ENCODE measurements around the gene CTTNBP2. TPM values are rescaled to one million over a fixed set of nuclear protein-coding genes. Genes with fewer than 3 reads are reported as not detected.

Gene CTTNBP2
- total RNA-seq, 1 donor from 2014 or later: 9.9 TPM

- H3K4me3 Mint-ChIP-seq: no peak overlapping the region
- TF ChIP-seq CTCF (conservative IDR thresholded peaks at IDR 0.05): no peak
- H3K9me3 Mint-ChIP-seq: no peaks in the 10 kb centered on the region
- no peak for DNase-seq (ENCODE audit: low read depth, low spot score)
- H3K27me3 Mint-ChIP-seq (ENCODE audit: low read depth): no peaks in the 10 kb centered on the region
- H3K4me1 Mint-ChIP-seq: no peaks in the 10 kb centered on the region
- H3K27ac Mint-ChIP-seq (ENCODE audit: unreplicated experiment): no peak overlapping the region
- H3K36me3 Mint-ChIP-seq (ENCODE audit: low read depth): peaks cover 9% of the 10 kb centered on the region
Observed at GRCh38 chr7:117777335-117778142, 95.7 kb downstream of the CTTNBP2 start.

GRCh38 chr7:117776224-117776623 is 97.0 kb downstream of the CTTNBP2 start:
- Mint-ChIP-seq H3K27me3 (ENCODE audit: low read depth) (no peaks in the 10 kb centered on the region), H3K36me3 (ENCODE audit: low read depth) (peaks cover 9% of the 10 kb centered on the region), H3K27ac (ENCODE audit: unreplicated experiment) (no peak overlapping the region), H3K4me1 (no peaks in the 10 kb centered on the region), H3K4me3 (no peak overlapping the region), H3K9me3 (no peaks in the 10 kb centered on the region)
- TF ChIP-seq CTCF (conservative IDR thresholded peaks at IDR 0.05): no peak
- no peak for DNase-seq (ENCODE audit: low read depth, low spot score)

GRCh38 chr7:117775801-117776200 is 97.4 kb downstream of the CTTNBP2 start:
- Mint-ChIP-seq H3K9me3 (no peaks in the 10 kb centered on the region), H3K27me3 (ENCODE audit: low read depth) (no peaks in the 10 kb centered on the region)

GRCh38 chr7:117774943-117775342 is 98.3 kb downstream of the CTTNBP2 start:
- no peak for TF ChIP-seq CTCF (conservative IDR thresholded peaks at IDR 0.05)

More at GRCh38 chr7:117775801-117776200, 97.4 kb downstream of the CTTNBP2 start:
- H3K4me1 Mint-ChIP-seq: no peaks in the 10 kb centered on the region
- H3K27ac Mint-ChIP-seq (ENCODE audit: unreplicated experiment): no peak overlapping the region
- H3K4me3 Mint-ChIP-seq: no peak overlapping the region
- H3K36me3 Mint-ChIP-seq (ENCODE audit: low read depth): peaks cover 9% of the 10 kb centered on the region
- DNase-seq (ENCODE audit: low read depth, low spot score): no peak
- no peak for TF ChIP-seq CTCF (conservative IDR thresholded peaks at IDR 0.05)

GRCh38 chr7:117772421-117772820 is 100.8 kb downstream of the CTTNBP2 start:
- peaks cover 9% of the 10 kb centered on the region for H3K36me3 Mint-ChIP-seq (ENCODE audit: low read depth)
- no peaks in the 10 kb centered on the region for H3K9me3 Mint-ChIP-seq
- no peaks in the 10 kb centered on the region for H3K27me3 Mint-ChIP-seq (ENCODE audit: low read depth)
- no peak for TF ChIP-seq CTCF (conservative IDR thresholded peaks at IDR 0.05)
- no peak overlapping the region for H3K4me3 Mint-ChIP-seq
- no peaks in the 10 kb centered on the region for H3K4me1 Mint-ChIP-seq
- no peak for DNase-seq (ENCODE audit: low read depth, low spot score)
- H3K27ac Mint-ChIP-seq (ENCODE audit: unreplicated experiment): no peak overlapping the region

More at GRCh38 chr7:117774943-117775342, 98.3 kb downstream of the CTTNBP2 start:
- Mint-ChIP-seq H3K4me3 (no peak overlapping the region), H3K4me1 (no peaks in the 10 kb centered on the region), H3K27me3 (ENCODE audit: low read depth) (no peaks in the 10 kb centered on the region), H3K27ac (ENCODE audit: unreplicated experiment) (no peak overlapping the region), H3K36me3 (ENCODE audit: low read depth) (peaks cover 9% of the 10 kb centered on the region), H3K9me3 (no peaks in the 10 kb centered on the region)
- no peak for DNase-seq (ENCODE audit: low read depth, low spot score)
